Mammary epithelial cell (primary cell): Measurements from ENCODE around the gene GP9.

Source experiments
- EZH2 ChIP-seq: IDR thresholded peaks from 2 replicates; pipeline ENCODE4 v1.6.1; 2012; ENCODE audit warnings: low read length, inconsistent platforms, borderline replicate concordance
- TF ChIP-seq, protein P1 (sequence below), 2 donors: IDR thresholded peaks in 1 of 2; conservative IDR thresholded peaks in 1 of 2; 2 replicates each; pipeline ENCODE4 v1.5.1; 2011 to 2012; ENCODE audit warnings: inconsistent platforms in 2 of 2, low read length in 2 of 2, mild to moderate bottlenecking in 2 of 2, control low read depth in 1 of 2, low read depth in 1 of 2; ENCODE audit not compliant: insufficient read depth in 1 of 2; ENCODE audit errors: extremely low read depth in 1 of 2

DNA sequence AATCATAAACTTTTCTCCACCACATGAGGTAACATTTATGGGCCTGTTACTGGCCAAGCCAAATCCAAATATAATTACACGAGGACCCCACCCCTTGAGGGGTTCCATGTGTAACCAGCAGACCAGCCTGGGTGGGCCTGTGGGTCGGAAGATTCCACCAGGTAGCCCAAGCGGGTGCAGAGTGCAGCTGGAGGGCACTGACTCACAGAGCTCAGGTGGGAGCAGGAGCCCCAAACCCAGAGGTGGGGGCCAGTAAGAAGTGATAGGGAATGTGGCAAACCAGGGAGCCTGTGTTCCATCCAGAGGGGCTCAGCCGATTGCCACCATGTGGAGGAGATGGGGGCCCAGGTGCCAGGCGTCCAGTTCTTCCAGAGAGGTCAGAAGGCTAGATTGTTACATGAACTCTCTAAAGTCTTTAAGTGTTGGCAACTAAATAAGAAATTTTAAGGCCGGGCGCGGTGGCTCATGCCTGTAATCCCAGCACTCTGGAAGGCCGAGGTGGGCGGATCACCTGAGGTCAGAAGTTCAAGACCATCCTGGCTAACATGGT, 2.6 kb downstream of the GP9 start:
- TF ChIP-seq, protein P1, sequence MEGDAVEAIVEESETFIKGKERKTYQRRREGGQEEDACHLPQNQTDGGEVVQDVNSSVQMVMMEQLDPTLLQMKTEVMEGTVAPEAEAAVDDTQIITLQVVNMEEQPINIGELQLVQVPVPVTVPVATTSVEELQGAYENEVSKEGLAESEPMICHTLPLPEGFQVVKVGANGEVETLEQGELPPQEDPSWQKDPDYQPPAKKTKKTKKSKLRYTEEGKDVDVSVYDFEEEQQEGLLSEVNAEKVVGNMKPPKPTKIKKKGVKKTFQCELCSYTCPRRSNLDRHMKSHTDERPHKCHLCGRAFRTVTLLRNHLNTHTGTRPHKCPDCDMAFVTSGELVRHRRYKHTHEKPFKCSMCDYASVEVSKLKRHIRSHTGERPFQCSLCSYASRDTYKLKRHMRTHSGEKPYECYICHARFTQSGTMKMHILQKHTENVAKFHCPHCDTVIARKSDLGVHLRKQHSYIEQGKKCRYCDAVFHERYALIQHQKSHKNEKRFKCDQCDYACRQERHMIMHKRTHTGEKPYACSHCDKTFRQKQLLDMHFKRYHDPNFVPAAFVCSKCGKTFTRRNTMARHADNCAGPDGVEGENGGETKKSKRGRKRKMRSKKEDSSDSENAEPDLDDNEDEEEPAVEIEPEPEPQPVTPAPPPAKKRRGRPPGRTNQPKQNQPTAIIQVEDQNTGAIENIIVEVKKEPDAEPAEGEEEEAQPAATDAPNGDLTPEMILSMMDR (conservative IDR thresholded peaks at IDR 0.05 in 1 of 2, IDR thresholded peaks at IDR 0.05 in 1 of 2; ENCODE audit: extremely low read depth in 1 of 2, insufficient read depth in 1 of 2, low read depth in 1 of 2, low read length in 2 of 2): no peak
- TF ChIP-seq EZH2: no peak
